Activated T-helper 2 cell treated with anti-CD3 and anti-CD28 coated beads, Interferon-gamma antibody, Interleukin-2, Interleukin-4, amounts not matched to agents 10 μg/mL and 5 μg/mL and 100 μg/mL, durations not matched to agents 14 hours and 24 hours and 36 hours (primary cell): ENCODE measurements around the gene MAML3. TPM values are rescaled to one million over a fixed set of nuclear protein-coding genes. Genes with fewer than 3 reads are reported as not detected.

Experiments
- DNase-seq: peaks from one replicate; pipeline ENCODE4 v3.0.0; 2021; ENCODE audit warnings: low spot score
- H3K27ac Mint-ChIP-seq: one replicate; pipeline ENCODE4 v1.8.0; 2021; ENCODE audit warnings: mixed read lengths
- H3K27me3 Mint-ChIP-seq: one replicate; pipeline ENCODE4 v1.8.0; 2021; ENCODE audit warnings: low read depth, mixed read lengths
- H3K36me3 Mint-ChIP-seq: one replicate; pipeline ENCODE4 v1.8.0; 2021; ENCODE audit warnings: low read depth, mixed read lengths
- H3K4me1 Mint-ChIP-seq: one replicate; pipeline ENCODE4 v1.8.0; 2021; ENCODE audit warnings: low read depth, mixed read lengths
- H3K4me3 Mint-ChIP-seq: one replicate; pipeline ENCODE4 v1.8.0; 2021; ENCODE audit warnings: low read depth, mild to moderate bottlenecking, moderate library complexity, mixed read lengths
- H3K9me3 Mint-ChIP-seq: one replicate; pipeline ENCODE4 v1.8.0; 2021; ENCODE audit warnings: mixed read lengths
- intact Hi-C: fragments of 100-400 bp; cut with micrococcal nuclease; formaldehyde crosslinking; loops from one replicate; pipeline ENCODE4 v1.15.1; 2023
- total RNA-seq: library from RNA; stranded (reverse); gene quantifications from 2 replicates; pipeline ENCODE4 v1.2.3, GENCODE V29; 2022

Gene MAML3
- 3.0 and 3.3 TPM in 2 replicates for total RNA-seq

- Mint-ChIP-seq H3K4me3 (peak within 1 kb of the TSS; percentile 91), H3K36me3 (no peaks in the 10 kb centered on the region), H3K4me1 (peaks cover 39% of the 10 kb centered on the region), H3K27ac (peak within 1 kb of the TSS; percentile 33), H3K27me3 (peaks cover 16% of the 10 kb centered on the region), H3K9me3 (no peaks in the 10 kb centered on the region)
- peak; percentile 82 for DNase-seq
- intact Hi-C loops = loop anchor here (1.0 to 10.0 kb wide), 8 partner anchors 80 to 852 kb away; partner anchors contain the start of genes NAA15, NDUFC1, RAB33B and SCOC
Observed at GRCh38 chr4:140153718-140154571, at the start of gene MAML3. TSS of gene MAML3 (minus strand) at chr4:140154184. CDS start at chr4:140153327, 857 bp downstream.

GRCh38 chr4:140198942-140199341 is 45.0 kb upstream of the MAML3 start:
- Mint-ChIP-seq H3K36me3 (no peaks in the 10 kb centered on the region), H3K4me3 (no peak overlapping the region), H3K27me3 (peaks cover 33% of the 10 kb centered on the region), H3K4me1 (peaks cover 3% of the 10 kb centered on the region), H3K27ac (no peak overlapping the region), H3K9me3 (no peaks in the 10 kb centered on the region)
- DNase-seq = no peak
- intact Hi-C loops = no loop called here

- no peak for DNase-seq
Observed at GRCh38 chr4:140195806-140196205, 41.8 kb upstream of the MAML3 start.

DNA sequence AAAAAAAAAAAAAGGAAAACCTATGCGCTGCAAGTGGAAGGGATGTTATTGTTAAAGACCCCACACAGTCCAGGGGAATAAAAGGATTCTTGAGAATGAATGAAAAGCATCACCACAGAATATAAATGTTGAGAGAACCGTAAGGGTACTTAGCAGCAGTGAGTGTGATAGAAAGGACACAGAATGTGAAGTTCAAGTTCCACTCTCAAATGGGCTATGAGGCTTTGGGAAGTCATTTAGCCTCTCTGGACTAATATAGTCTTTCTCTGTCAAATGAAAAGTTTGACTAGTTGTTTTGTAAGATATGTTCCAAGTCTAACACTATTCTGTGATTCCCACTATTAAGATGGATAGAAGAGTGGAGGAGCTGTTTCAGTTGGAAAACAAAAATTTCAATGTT is 35.8 kb upstream of the MAML3 start:
- H3K36me3 Mint-ChIP-seq = no peaks in the 10 kb centered on the region
- H3K4me1 Mint-ChIP-seq = no peaks in the 10 kb centered on the region
- no peaks in the 10 kb centered on the region for H3K9me3 Mint-ChIP-seq
- DNase-seq = no peak
- no peak overlapping the region for H3K4me3 Mint-ChIP-seq
- peaks cover 25% of the 10 kb centered on the region for H3K27me3 Mint-ChIP-seq
- intact Hi-C loops = no loop called here
- H3K27ac Mint-ChIP-seq = no peak overlapping the region

More at GRCh38 chr4:140195806-140196205, 41.8 kb upstream of the MAML3 start:
- Mint-ChIP-seq H3K27me3 (peaks cover 28% of the 10 kb centered on the region), H3K4me3 (no peak overlapping the region), H3K9me3 (no peaks in the 10 kb centered on the region), H3K4me1 (peaks cover 3% of the 10 kb centered on the region), H3K36me3 (no peaks in the 10 kb centered on the region), H3K27ac (no peak overlapping the region)
- intact Hi-C loops = no loop called here

- no peak overlapping the region for H3K27ac Mint-ChIP-seq
- no peaks in the 10 kb centered on the region for H3K9me3 Mint-ChIP-seq
- H3K4me1 Mint-ChIP-seq = no peaks in the 10 kb centered on the region
- intact Hi-C loops = no loop called here
- DNase-seq = no peak
- H3K36me3 Mint-ChIP-seq = no peaks in the 10 kb centered on the region
- H3K27me3 Mint-ChIP-seq = peaks cover 30% of the 10 kb centered on the region
- H3K4me3 Mint-ChIP-seq = no peak overlapping the region
Observed at GRCh38 chr4:140188975-140189374, 35.0 kb upstream of the MAML3 start.

DNA sequence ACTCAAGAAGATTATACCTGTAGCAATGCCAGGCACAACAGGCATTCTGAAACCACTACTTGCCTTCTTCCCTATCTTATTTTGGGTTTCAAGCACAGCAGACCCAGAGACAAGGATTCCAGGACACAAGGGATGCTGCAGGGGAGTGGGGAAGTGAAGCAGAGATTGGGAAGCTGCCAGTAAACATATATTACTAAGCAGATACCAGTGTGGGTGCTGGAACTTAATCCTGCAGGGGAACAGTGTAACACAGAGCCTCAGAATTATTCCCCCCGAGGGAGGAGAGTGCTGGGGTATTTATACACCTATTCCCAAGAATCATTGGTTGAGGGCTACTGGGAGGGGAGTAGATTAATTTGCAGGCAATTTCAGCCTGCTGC is 33.3 kb upstream of the MAML3 start:
- DNase-seq = no peak
- intact Hi-C loops = no loop called here
- Mint-ChIP-seq H3K27ac (no peak overlapping the region), H3K27me3 (peaks cover 34% of the 10 kb centered on the region), H3K9me3 (no peaks in the 10 kb centered on the region), H3K4me1 (no peaks in the 10 kb centered on the region), H3K36me3 (no peaks in the 10 kb centered on the region), H3K4me3 (no peak overlapping the region)

GRCh38 chr4:140186651-140187315 is 32.8 kb upstream of the MAML3 start:
- intact Hi-C loops = no loop called here
- Mint-ChIP-seq H3K27ac (no peak overlapping the region), H3K4me1 (no peaks in the 10 kb centered on the region), H3K36me3 (no peaks in the 10 kb centered on the region), H3K4me3 (no peak overlapping the region), H3K9me3 (no peaks in the 10 kb centered on the region), H3K27me3 (peaks cover 34% of the 10 kb centered on the region)
- no peak for DNase-seq

DNA sequence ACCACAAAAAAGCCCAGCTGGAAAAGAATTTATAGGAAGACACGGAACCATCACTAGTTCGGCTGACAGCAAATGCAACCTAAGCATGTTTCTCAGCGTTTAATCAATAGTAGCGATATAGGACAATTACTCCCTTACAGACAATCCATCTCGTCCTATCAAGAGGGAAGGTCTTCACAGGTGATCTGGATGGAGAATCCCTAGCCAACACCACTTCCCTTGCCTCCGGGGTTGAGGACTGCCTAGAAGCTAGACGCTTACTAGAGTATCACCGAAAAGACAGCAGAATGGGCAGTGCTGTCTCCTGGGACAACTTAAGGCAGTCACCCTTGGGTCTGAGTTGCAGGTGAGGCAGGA is 32.1 kb upstream of the MAML3 start:
- H3K27ac Mint-ChIP-seq = no peak overlapping the region
- peaks cover 34% of the 10 kb centered on the region for H3K27me3 Mint-ChIP-seq
- no peaks in the 10 kb centered on the region for H3K36me3 Mint-ChIP-seq
- H3K4me1 Mint-ChIP-seq = no peaks in the 10 kb centered on the region
- DNase-seq = no peak
- intact Hi-C loops = no loop called here
- no peak overlapping the region for H3K4me3 Mint-ChIP-seq
- no peaks in the 10 kb centered on the region for H3K9me3 Mint-ChIP-seq

GRCh38 chr4:140185412-140186081 is 31.6 kb upstream of the MAML3 start:
- no peak overlapping the region for H3K4me3 Mint-ChIP-seq
- H3K27ac Mint-ChIP-seq = no peak overlapping the region
- no peaks in the 10 kb centered on the region for H3K36me3 Mint-ChIP-seq
- DNase-seq = no peak
- intact Hi-C loops = no loop called here
- H3K27me3 Mint-ChIP-seq = peaks cover 37% of the 10 kb centered on the region
- H3K9me3 Mint-ChIP-seq = no peaks in the 10 kb centered on the region
- H3K4me1 Mint-ChIP-seq = no peaks in the 10 kb centered on the region

DNA sequence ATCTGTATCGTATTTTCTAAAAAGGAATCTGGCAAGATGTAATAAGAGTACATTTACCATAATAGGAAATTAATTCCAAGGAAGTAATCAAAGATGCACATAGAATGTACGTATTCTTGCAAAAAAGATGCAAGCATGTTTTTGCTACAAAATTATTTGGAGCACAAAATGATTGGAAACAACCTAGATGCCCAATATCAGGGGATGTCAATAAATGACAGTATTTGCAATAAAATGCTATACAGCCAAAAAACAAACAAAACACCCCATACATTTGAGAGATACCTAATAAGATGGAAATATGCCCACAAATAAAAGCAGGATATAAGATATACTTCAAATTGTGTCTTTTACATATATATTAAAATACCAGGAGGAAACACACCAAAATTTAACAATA is 29.3 kb upstream of the MAML3 start:
- Mint-ChIP-seq H3K27me3 (peaks cover 44% of the 10 kb centered on the region), H3K4me3 (no peak overlapping the region), H3K4me1 (no peaks in the 10 kb centered on the region), H3K36me3 (no peaks in the 10 kb centered on the region), H3K27ac (no peak overlapping the region), H3K9me3 (no peaks in the 10 kb centered on the region)
- no peak for DNase-seq
- intact Hi-C loops = no loop called here

- intact Hi-C loops = no loop called here
- Mint-ChIP-seq H3K27ac (no peak overlapping the region), H3K36me3 (no peaks in the 10 kb centered on the region), H3K27me3 (peaks cover 49% of the 10 kb centered on the region), H3K4me3 (no peak overlapping the region), H3K9me3 (no peaks in the 10 kb centered on the region), H3K4me1 (peaks cover 1% of the 10 kb centered on the region)
- DNase-seq = no peak
Observed at GRCh38 chr4:140180577-140180976, 26.6 kb upstream of the MAML3 start.

- DNase-seq = no peak
- no peaks in the 10 kb centered on the region for H3K36me3 Mint-ChIP-seq
- no peaks in the 10 kb centered on the region for H3K9me3 Mint-ChIP-seq
- intact Hi-C loops = no loop called here
- H3K4me1 Mint-ChIP-seq = peaks cover 8% of the 10 kb centered on the region
- H3K27me3 Mint-ChIP-seq = peaks cover 43% of the 10 kb centered on the region
- no peak overlapping the region for H3K27ac Mint-ChIP-seq
- H3K4me3 Mint-ChIP-seq = no peak overlapping the region
Observed at GRCh38 chr4:140176735-140177134, 22.8 kb upstream of the MAML3 start.

DNA sequence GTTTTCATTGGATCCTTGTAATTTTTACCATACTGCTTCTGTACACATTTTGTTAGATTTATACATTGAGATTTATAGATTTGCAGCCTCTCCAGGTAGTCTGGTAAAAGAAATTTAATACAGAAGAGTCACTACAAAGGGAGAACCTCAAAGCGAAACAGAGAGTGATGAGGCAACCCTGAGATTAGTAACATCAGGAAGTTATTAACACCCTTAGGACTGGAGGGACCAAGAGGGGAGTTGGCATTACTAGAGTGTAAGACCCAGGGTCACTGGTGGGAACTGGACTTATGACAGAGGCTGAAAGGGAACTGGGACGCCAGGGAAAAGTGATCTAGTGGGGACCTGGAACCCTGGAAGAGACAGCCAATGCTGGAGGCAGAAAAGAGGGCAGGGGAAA is 20.6 kb upstream of the MAML3 start:
- Mint-ChIP-seq H3K27me3 (peaks cover 39% of the 10 kb centered on the region), H3K9me3 (no peaks in the 10 kb centered on the region), H3K4me3 (no peak overlapping the region), H3K4me1 (peaks cover 8% of the 10 kb centered on the region), H3K36me3 (no peaks in the 10 kb centered on the region), H3K27ac (no peak overlapping the region)
- no peak for DNase-seq
- intact Hi-C loops = no loop called here
